ENCODE results near the gene PARP8.

PARP8 gene

DNA sequence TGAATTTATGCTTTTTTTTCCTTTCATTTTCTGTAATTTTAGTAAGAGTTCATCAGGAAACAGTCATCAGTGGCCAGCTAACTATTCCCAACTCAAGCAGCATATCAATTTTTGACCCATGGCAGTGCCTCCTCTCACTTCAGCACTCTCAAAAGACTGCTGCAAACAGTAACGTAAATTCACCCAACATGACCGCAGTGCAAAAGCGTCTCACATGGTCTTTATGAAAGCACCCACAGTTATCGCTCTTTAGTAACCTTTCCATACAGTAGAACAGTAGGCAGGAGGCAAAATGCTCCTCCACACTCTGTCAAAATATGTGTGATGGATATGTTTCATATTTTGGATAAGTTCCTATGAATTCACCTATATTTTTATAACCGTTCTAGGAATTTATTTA lies 48.6 kb downstream of the PARP8 start:
- DNase-seq (ENCODE audit: low read depth): no peak
- TF ChIP-seq, protein P1, sequence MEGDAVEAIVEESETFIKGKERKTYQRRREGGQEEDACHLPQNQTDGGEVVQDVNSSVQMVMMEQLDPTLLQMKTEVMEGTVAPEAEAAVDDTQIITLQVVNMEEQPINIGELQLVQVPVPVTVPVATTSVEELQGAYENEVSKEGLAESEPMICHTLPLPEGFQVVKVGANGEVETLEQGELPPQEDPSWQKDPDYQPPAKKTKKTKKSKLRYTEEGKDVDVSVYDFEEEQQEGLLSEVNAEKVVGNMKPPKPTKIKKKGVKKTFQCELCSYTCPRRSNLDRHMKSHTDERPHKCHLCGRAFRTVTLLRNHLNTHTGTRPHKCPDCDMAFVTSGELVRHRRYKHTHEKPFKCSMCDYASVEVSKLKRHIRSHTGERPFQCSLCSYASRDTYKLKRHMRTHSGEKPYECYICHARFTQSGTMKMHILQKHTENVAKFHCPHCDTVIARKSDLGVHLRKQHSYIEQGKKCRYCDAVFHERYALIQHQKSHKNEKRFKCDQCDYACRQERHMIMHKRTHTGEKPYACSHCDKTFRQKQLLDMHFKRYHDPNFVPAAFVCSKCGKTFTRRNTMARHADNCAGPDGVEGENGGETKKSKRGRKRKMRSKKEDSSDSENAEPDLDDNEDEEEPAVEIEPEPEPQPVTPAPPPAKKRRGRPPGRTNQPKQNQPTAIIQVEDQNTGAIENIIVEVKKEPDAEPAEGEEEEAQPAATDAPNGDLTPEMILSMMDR (conservative IDR thresholded peaks at IDR 0.05; ENCODE audit: control insufficient read depth, insufficient read depth, low read depth, low read length): no peak
- H3K4me3 ChIP-seq (ENCODE audit: control insufficient read depth, low read depth, low read length): no peak overlapping the region

DNA sequence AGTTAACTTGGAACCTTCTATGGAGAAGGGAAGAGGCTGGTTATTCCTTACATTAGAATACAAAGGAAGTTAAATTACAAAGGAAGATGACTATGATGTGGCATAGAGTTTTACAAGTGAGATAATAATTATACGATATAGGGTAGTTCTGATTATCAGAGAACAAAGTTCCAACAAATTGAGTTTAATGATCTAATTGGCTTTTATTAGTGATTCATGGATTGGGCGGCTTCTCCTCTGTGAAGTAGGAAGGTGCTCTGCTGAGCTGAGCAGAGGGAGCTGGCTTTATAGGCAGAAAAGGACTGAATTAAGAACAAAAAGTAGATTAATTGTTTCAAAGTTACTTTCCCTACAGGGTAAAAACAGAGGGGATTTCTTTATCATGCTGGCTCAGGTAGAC lies 49.7 kb downstream of the PARP8 start:
- H3K4me3 ChIP-seq (ENCODE audit: control insufficient read depth, low read depth, low read length): no peak overlapping the region
- DNase-seq (ENCODE audit: low read depth): no peak
- TF ChIP-seq, protein P1 (conservative IDR thresholded peaks at IDR 0.05; ENCODE audit: control insufficient read depth, insufficient read depth, low read depth, low read length): no peak

DNA sequence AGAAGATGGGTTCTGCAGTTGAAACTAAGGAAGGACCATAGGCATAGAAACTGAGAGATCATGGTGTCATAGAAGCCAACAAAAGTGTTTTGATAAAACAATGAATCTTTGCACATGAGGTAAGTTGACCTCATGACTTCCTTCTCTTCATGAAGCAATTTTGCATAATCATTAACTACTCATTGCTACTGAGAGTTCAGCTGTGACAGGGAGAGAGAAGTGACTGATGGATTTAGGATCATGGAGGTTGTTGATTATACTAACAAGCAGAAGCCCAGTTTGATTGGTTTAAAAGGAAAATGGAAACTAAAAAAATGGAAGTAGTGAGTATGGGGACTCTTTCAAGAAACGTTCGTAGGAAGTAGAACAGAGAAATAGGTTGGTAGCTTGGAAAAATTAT lies 51.2 kb downstream of the PARP8 start:
- TF ChIP-seq, protein P1 (conservative IDR thresholded peaks at IDR 0.05; ENCODE audit: control insufficient read depth, insufficient read depth, low read depth, low read length): no peak
- no peak overlapping the region for H3K4me3 ChIP-seq (ENCODE audit: control insufficient read depth, low read depth, low read length)
- no peak for DNase-seq (ENCODE audit: low read depth)

DNA sequence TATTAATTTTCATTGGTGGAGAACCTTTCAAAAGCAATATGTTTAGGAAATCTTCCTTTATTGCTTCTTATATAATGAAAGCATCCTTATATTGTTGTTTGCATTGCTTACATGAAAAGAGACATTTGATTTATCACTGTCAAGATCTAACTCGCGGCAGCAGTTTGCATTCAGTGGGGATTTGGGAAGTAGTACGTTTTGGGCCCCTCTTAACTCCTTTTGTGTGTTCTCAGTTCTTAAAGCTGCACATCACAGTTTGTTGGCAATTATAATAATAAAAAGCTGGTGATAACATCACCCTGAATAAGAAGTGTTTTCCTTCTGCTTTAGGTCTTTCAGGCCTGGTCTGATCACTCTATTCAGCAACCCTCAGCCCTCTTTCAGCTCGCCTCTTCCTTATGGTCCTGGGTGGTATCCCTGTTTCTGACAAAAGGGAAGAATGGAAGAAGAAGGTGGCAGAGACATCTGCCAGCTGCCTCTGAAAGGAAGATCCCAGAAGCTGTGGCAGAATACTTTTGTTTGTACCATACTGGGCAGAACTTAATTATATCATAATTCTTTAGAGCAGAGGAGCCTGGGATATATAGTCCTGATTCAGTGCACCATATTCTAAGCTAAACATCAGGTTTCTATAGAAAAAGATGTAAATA lies 53.7 kb downstream of the PARP8 start:
- H3K4me3 ChIP-seq (ENCODE audit: control insufficient read depth, low read depth, low read length): no peak overlapping the region
- TF ChIP-seq, protein P1 (conservative IDR thresholded peaks at IDR 0.05; ENCODE audit: control insufficient read depth, insufficient read depth, low read depth, low read length): no peak
- no peak for DNase-seq (ENCODE audit: low read depth)

DNA sequence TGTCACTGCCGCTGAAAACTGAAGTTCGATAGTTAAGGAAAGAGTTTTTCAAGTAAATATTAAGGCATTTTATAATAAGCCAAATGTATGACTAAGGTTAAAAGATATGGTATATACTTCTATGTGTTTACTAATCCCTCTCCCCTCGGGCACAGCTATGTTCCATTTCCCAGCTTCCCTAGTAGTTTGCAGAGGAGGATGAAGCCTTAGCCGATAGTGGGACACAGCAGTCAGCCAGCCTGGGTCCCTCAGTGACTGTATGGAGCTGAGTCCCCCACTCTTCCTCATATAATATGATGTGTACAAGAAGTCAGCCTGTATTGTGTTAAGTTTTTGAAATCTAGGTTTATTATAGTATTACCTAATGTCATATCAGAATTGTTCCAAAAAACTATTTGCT lies 55.8 kb downstream of the PARP8 start:
- TF ChIP-seq, protein P1 (conservative IDR thresholded peaks at IDR 0.05; ENCODE audit: control insufficient read depth, insufficient read depth, low read depth, low read length): no peak

DNA sequence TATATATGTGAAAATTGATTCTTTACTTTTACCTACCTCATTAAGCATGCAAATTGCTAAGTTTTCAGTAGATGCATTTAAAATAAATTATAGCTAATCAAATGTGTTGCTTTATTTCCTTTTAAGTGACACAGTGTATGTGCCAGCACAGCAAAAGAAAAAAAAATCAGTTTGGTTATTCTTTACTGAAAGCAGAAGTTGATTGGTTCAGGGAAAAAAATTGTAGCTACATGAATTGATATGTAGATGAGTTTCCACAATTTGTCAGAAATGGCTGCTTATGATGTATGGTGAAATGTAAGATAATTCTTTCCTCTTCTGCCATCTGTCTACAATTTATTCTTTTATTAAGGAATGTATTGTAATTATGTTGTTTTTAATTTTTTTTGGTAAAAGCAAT lies 57.8 kb downstream of the PARP8 start:
- DNase-seq (ENCODE audit: low read depth): no peak
- TF ChIP-seq, protein P1 (conservative IDR thresholded peaks at IDR 0.05; ENCODE audit: control insufficient read depth, insufficient read depth, low read depth, low read length): no peak
- H3K4me3 ChIP-seq (ENCODE audit: control insufficient read depth, low read depth, low read length): no peak overlapping the region

More for the DNA sequence above, 55.8 kb downstream of the PARP8 start:
- H3K4me3 ChIP-seq (ENCODE audit: control insufficient read depth, low read depth, low read length): no peak overlapping the region
- no peak for DNase-seq (ENCODE audit: low read depth)
